Left lung (tissue), 10 donors: ENCODE measurements around the gene TRAF1. TPM values are rescaled to one million over a fixed set of nuclear protein-coding genes. Genes with fewer than 3 reads are reported as not detected.

Experiments
- ATAC-seq: fragments of 200-7000 bp; cut with Tn5 transposase; one replicate; pipeline ENCODE4 v1.9.1; 2020; ENCODE audit warnings: moderate library complexity
- DNase-seq, 4 donors: peaks; one replicate each; pipeline ENCODE4 v3.0.0-alpha.2; 2013 to 2020
- H3K27ac ChIP-seq, 2 donors: fragments of 200-600 bp; sonication (generic) in 1 of 2; one replicate each; pipeline versions ENCODE4 v1.5.0 to v1.8.0; 2020 to 2021
- H3K27me3 ChIP-seq, 2 donors: fragments of 200-600 bp; sonication (generic) in 1 of 2; one replicate each; pipeline versions ENCODE4 v1.5.0 to v1.8.0; 2020 to 2021
- H3K36me3 ChIP-seq, 2 donors: fragments of 200-600 bp; sonication (generic) in 1 of 2; one replicate each; pipeline versions ENCODE4 v1.5.0 to v1.8.0; 2020 to 2021
- H3K4me1 ChIP-seq, 2 donors: fragments of 200-600 bp; one replicate each; pipeline ENCODE4 v1.8.0; 2021
- H3K4me3 ChIP-seq, 2 donors: fragments of 200-600 bp; sonication (generic) in 1 of 2; one replicate each; pipeline versions ENCODE4 v1.5.0 to v1.8.0; 2020 to 2021; ENCODE audit warnings: mild to moderate bottlenecking in 1 of 2
- H3K9me3 ChIP-seq, 2 donors: fragments of 200-600 bp; sonication (generic) in 1 of 2; one replicate each; pipeline versions ENCODE4 v1.5.0 to v1.8.0; 2020 to 2021
- CTCF ChIP-seq, 2 donors: fragments of 200-600 bp; sonication (generic) in 1 of 2; IDR thresholded peaks; one replicate each; pipeline versions ENCODE4 v1.5.0 to v1.8.0; 2021; ENCODE audit warnings: antibody characterized with exemption in 2 of 2
- intact Hi-C, 2 donors: fragments of 100-400 bp; cut with DNase I; formaldehyde crosslinking; loops; one replicate each; pipeline versions ENCODE4 v1.11.2 to v1.14.2; 2022
- polyA plus RNA-seq, 6 donors: library from polyadenylated mRNA; unstranded; fragments of 120-200 nt; gene quantifications; one replicate each; pipeline ENCODE4 v1.2.1, GENCODE V29; 2013; ENCODE audit not compliant: insufficient read length in 6 of 6
- total RNA-seq, 2 donors: library from RNA; stranded (reverse); fragmentation: NEBNext Ultra II Directional; extraction: Animal tissue kit (Norgen Biotek cat#: 25700); gene quantifications; one replicate each; pipeline ENCODE4 v1.2.1, GENCODE V29; 2021
- donor health status: DM: no; HTN: yes; CAD: no.
- donor health status: DM: no; HTN: no; CAD: no.

The TRAF1 gene
- total and polyA plus RNA-seq, 8 donors, result 4.4 to 10.8 (median 8.5) TPM

GRCh38 chr9:120892748-120893610, 33.6 kb downstream of the TRAF1 start:
- DNase-seq (no peak), ATAC-seq (peak; percentile 17)
- Histone ChIP-seq H3K27ac (peak overlapping the region in 1 of 2 donors; percentile 23), H3K9me3 (no peaks in the 10 kb centered on the region), H3K4me1 (peaks cover 14 to 30% of the 10 kb centered on the region in 2 donors), H3K36me3 (no peaks in the 10 kb centered on the region), H3K27me3 (peaks cover 0 to 5% of the 10 kb centered on the region in 2 donors), H3K4me3 (no peak overlapping the region)
- intact Hi-C loops, result no loop called here
- no peak for TF ChIP-seq CTCF (IDR thresholded peaks at IDR 0.05)

- peaks cover 0 to 5% of the 10 kb centered on the region in 2 donors for H3K27me3 ChIP-seq
- peak overlapping the region in 1 of 2 donors; percentile 17 for H3K27ac ChIP-seq
- no peaks in the 10 kb centered on the region for H3K9me3 ChIP-seq
- peaks cover 14 to 24% of the 10 kb centered on the region in 2 donors for H3K4me1 ChIP-seq
- no peak for ATAC-seq
- peak in 1 of 4 donors; percentile 85 for DNase-seq
- intact Hi-C loops, result no loop called here
- H3K36me3 ChIP-seq, result no peaks in the 10 kb centered on the region
- no peak overlapping the region for H3K4me3 ChIP-seq
- TF ChIP-seq CTCF (IDR thresholded peaks at IDR 0.05), result no peak
Measured at GRCh38 chr9:120891884-120892747, 34.5 kb downstream of the TRAF1 start.

GRCh38 chr9:120891245-120891883, 35.2 kb downstream of the TRAF1 start:
- TF ChIP-seq CTCF (IDR thresholded peaks at IDR 0.05), result no peak
- intact Hi-C loops, result no loop called here
- no peak overlapping the region for H3K27ac ChIP-seq
- DNase-seq (no peak), ATAC-seq (no peak)
- peaks cover 14 to 21% of the 10 kb centered on the region in 2 donors for H3K4me1 ChIP-seq
- H3K36me3 ChIP-seq, result no peaks in the 10 kb centered on the region
- H3K9me3 ChIP-seq, result no peaks in the 10 kb centered on the region
- H3K27me3 ChIP-seq, result peaks cover 0 to 5% of the 10 kb centered on the region in 2 donors
- H3K4me3 ChIP-seq, result no peak overlapping the region

GRCh38 chr9:120890320-120891244, 36.0 kb downstream of the TRAF1 start:
- no peak for TF ChIP-seq CTCF (IDR thresholded peaks at IDR 0.05)
- ATAC-seq, result peak; percentile 11

More at GRCh38 chr9:120890320-120891244, 36.0 kb downstream of the TRAF1 start:
- Histone ChIP-seq H3K36me3 (no peaks in the 10 kb centered on the region), H3K27me3 (peaks cover 0 to 5% of the 10 kb centered on the region in 2 donors), H3K27ac (peak overlapping the region in 1 of 2 donors; percentile 1), H3K4me1 (peaks cover 17 to 23% of the 10 kb centered on the region in 2 donors), H3K9me3 (no peaks in the 10 kb centered on the region), H3K4me3 (no peak overlapping the region)
- intact Hi-C loops, result no loop called here
- peak in 2 of 4 donors; percentile 75 to 78 for DNase-seq
